Neuronal stem cell (in vitro differentiated cells): ENCODE measurements around the gene PWWP2B.

ENCODE experiments used
- DNase-seq: peaks from one replicate; pipeline ENCODE4 v3.0.0-alpha.2; 2013; ENCODE audit warnings: low spot score
- H2AFZ ChIP-seq: one replicate; pipeline ENCODE4 v1.6.1; 2013; ENCODE audit warnings: mild to moderate bottlenecking, low read length, inconsistent platforms
- H2AK5ac ChIP-seq: 2 replicates; pipeline ENCODE4 v1.6.1; 2013; ENCODE audit warnings: low read depth, mild to moderate bottlenecking, inconsistent platforms, low read length, moderate library complexity, mixed read lengths
- H2BK120ac ChIP-seq: 2 replicates; pipeline ENCODE4 v1.6.1; 2013; ENCODE audit warnings: low read depth, mild to moderate bottlenecking, inconsistent platforms, low read length, moderate library complexity, mixed read lengths
- H2BK12ac ChIP-seq: one replicate; pipeline ENCODE4 v1.6.1; 2013; ENCODE audit warnings: low read length, inconsistent platforms
- H2BK15ac ChIP-seq: 2 replicates; pipeline ENCODE4 v1.6.1; 2013; ENCODE audit warnings: mild to moderate bottlenecking, low read length, inconsistent platforms, mixed read lengths
- H2BK5ac ChIP-seq: one replicate; pipeline ENCODE4 v1.6.1; 2013; ENCODE audit warnings: inconsistent platforms, mild to moderate bottlenecking, low read length, moderate library complexity
- H3K14ac ChIP-seq: one replicate; pipeline ENCODE4 v1.6.1; 2013; ENCODE audit warnings: low read length, inconsistent platforms
- H3K18ac ChIP-seq: 2 replicates; pipeline ENCODE4 v1.6.1; 2013; ENCODE audit warnings: low read length, inconsistent platforms
- H3K23ac ChIP-seq: 2 replicates; pipeline ENCODE4 v1.6.1; 2013; ENCODE audit warnings: low read depth, mild to moderate bottlenecking, mixed read lengths, low read length, inconsistent platforms; ENCODE audit not compliant: poor library complexity
- H3K27ac ChIP-seq: replicated peaks from 3 replicates; pipeline ENCODE4 v1.5.1; 2013; ENCODE audit warnings: low read length, inconsistent platforms
- H3K27me3 ChIP-seq, 3 experiments: 2 replicates each; pipeline ENCODE4 v1.6.1; 2013; ENCODE audit warnings: low read length in 3 of 3, mild to moderate bottlenecking in 2 of 3, inconsistent platforms in 1 of 3, low read depth in 1 of 3, mixed read lengths in 1 of 3, moderate library complexity in 1 of 3; ENCODE audit not compliant: control insufficient read depth in 3 of 3, insufficient read depth in 3 of 3
- H3K36me3 ChIP-seq, 2 donors: replicated peaks in 1 of 2; 2 replicates each; pipeline ENCODE4 v1.6.1; 2013; ENCODE audit warnings: low read length in 2 of 2; ENCODE audit not compliant: control insufficient read depth in 2 of 2, insufficient read depth in 2 of 2
- H3K4ac ChIP-seq: 2 replicates; pipeline ENCODE4 v1.6.1; 2013; ENCODE audit warnings: inconsistent platforms, mild to moderate bottlenecking, low read length, moderate library complexity
- H3K4me1 ChIP-seq, 2 donors: 1 replicate in 1 of 2; 2 replicates in 1 of 2; pipeline ENCODE4 v1.6.1; 2013; ENCODE audit warnings: low read length in 2 of 2, low read depth in 1 of 2; ENCODE audit not compliant: control insufficient read depth in 2 of 2, insufficient read depth in 1 of 2
- H3K4me2 ChIP-seq: one replicate; pipeline ENCODE4 v1.6.1; 2013; ENCODE audit warnings: mild to moderate bottlenecking, low read length, inconsistent platforms; ENCODE audit not compliant: insufficient read depth, poor library complexity, severe bottlenecking
- H3K4me3 ChIP-seq, 2 donors: 2 replicates each; pipeline ENCODE4 v1.5.1; 2013; ENCODE audit warnings: low read length in 2 of 2, mild to moderate bottlenecking in 2 of 2, inconsistent platforms in 1 of 2, moderate library complexity in 1 of 2
- H3K79me1 ChIP-seq: one replicate; pipeline ENCODE4 v1.6.1; 2013; ENCODE audit warnings: low read depth, mild to moderate bottlenecking, inconsistent platforms, low read length, moderate library complexity
- H3K9ac ChIP-seq: one replicate; pipeline ENCODE4 v1.6.1; 2013; ENCODE audit warnings: mild to moderate bottlenecking, low read depth, low read length, inconsistent platforms; ENCODE audit not compliant: poor library complexity
- H3K9me3 ChIP-seq, 2 donors: replicated peaks in 1 of 2; 2 replicates each; pipeline versions ENCODE3 to v1.6.1; 2013; ENCODE audit warnings: low read length in 2 of 2, mild to moderate bottlenecking in 2 of 2, inconsistent platforms in 1 of 2, low read depth in 1 of 2, mixed read lengths in 1 of 2, moderate library complexity in 1 of 2; ENCODE audit not compliant: control insufficient read depth in 2 of 2, insufficient read depth in 1 of 2
- H4K8ac ChIP-seq: one replicate; pipeline ENCODE4 v1.6.1; 2013; ENCODE audit warnings: low read depth, mild to moderate bottlenecking, inconsistent platforms, low read length, moderate library complexity
- H4K91ac ChIP-seq: one replicate; pipeline ENCODE4 v1.6.1; 2013; ENCODE audit warnings: low read length, low read depth, mild to moderate bottlenecking, inconsistent platforms; ENCODE audit not compliant: poor library complexity
- WGBS, 2 donors: extraction: QIAGEN DNeasy Blood & Tissue Kit; methylation state at CpG; one replicate each; pipeline ENCODE4 v1.1.7; 2013; ENCODE audit warnings: missing lambda C conversion rate in 2 of 2, mixed read lengths in 1 of 2; ENCODE audit not compliant: insufficient read length in 2 of 2, insufficient replicate concordance in 1 of 2; ENCODE audit errors: extremely low coverage in 2 of 2; 5-methylcytosine and 5-hydroxymethylcytosine counted together

PWWP2B gene

GRCh38 chr10:132400041-132400546 lies 3.1 kb downstream of the PWWP2B start:
- DNase-seq, result no peak
- H3K4ac ChIP-seq, result peak overlapping the region; percentile 66
- no peak overlapping the region for H2AFZ ChIP-seq
- no peaks in the 10 kb centered on the region for H3K9me3 ChIP-seq
- no peak overlapping the region for H2BK120ac ChIP-seq
- peak overlapping the region; percentile 83 for H3K18ac ChIP-seq
- no peak overlapping the region for H2BK12ac ChIP-seq
- peak overlapping the region; percentile 75 for H2BK5ac ChIP-seq
- no peak overlapping the region for H4K8ac ChIP-seq
- H3K4me2 ChIP-seq, result no peak overlapping the region
- H3K79me1 ChIP-seq, result peaks cover 1% of the 10 kb centered on the region
- no peak overlapping the region for H3K27ac ChIP-seq
- no peak overlapping the region for H4K91ac ChIP-seq
- H3K4me3 ChIP-seq, result no peak overlapping the region
- no peaks in the 10 kb centered on the region for H3K36me3 ChIP-seq
- H3K27me3 ChIP-seq, result peaks cover 0 to 19% (median 0%) of the 10 kb centered on the region in 3 experiments
- WGBS, 2 donors, result no CpG with 5 or more reads among the region's 9 CpGs
- no peak overlapping the region for H3K23ac ChIP-seq
- H3K4me1 ChIP-seq, result peaks cover 8 to 11% of the 10 kb centered on the region in 2 donors
- H3K14ac ChIP-seq, result no peak overlapping the region
- H2BK15ac ChIP-seq, result peak overlapping the region; percentile 45
- peak overlapping the region; percentile 63 for H2AK5ac ChIP-seq
- H3K9ac ChIP-seq, result peak overlapping the region; percentile 60

GRCh38 chr10:132400547-132401151 lies 3.6 kb downstream of the PWWP2B start:
- Histone ChIP-seq H3K4me2 (no peak overlapping the region), H3K4me3 (no peak overlapping the region), H2BK15ac (peak overlapping the region; percentile 67), H3K9me3 (no peaks in the 10 kb centered on the region), H3K79me1 (peaks cover 1% of the 10 kb centered on the region), H4K8ac (no peak overlapping the region), H2BK120ac (no peak overlapping the region), H2BK5ac (peak overlapping the region; percentile 75), H4K91ac (peak overlapping the region; percentile 47), H2AK5ac (peak overlapping the region; percentile 63), H2AFZ (no peak overlapping the region), H3K27me3 (peaks cover 0 to 14% (median 0%) of the 10 kb centered on the region in 3 experiments), H3K14ac (peak overlapping the region; percentile 56), H2BK12ac (no peak overlapping the region), H3K9ac (peak overlapping the region; percentile 60), H3K23ac (no peak overlapping the region), H3K27ac (no peak overlapping the region), H3K4ac (peak overlapping the region; percentile 66), H3K4me1 (peaks cover 8 to 9% of the 10 kb centered on the region in 2 donors), H3K36me3 (peaks cover 0 to 4% of the 10 kb centered on the region in 2 donors), H3K18ac (peak overlapping the region; percentile 83)
- no peak for DNase-seq
- WGBS, 2 donors, result no CpG with 5 or more reads among the region's 17 CpGs

DNA sequence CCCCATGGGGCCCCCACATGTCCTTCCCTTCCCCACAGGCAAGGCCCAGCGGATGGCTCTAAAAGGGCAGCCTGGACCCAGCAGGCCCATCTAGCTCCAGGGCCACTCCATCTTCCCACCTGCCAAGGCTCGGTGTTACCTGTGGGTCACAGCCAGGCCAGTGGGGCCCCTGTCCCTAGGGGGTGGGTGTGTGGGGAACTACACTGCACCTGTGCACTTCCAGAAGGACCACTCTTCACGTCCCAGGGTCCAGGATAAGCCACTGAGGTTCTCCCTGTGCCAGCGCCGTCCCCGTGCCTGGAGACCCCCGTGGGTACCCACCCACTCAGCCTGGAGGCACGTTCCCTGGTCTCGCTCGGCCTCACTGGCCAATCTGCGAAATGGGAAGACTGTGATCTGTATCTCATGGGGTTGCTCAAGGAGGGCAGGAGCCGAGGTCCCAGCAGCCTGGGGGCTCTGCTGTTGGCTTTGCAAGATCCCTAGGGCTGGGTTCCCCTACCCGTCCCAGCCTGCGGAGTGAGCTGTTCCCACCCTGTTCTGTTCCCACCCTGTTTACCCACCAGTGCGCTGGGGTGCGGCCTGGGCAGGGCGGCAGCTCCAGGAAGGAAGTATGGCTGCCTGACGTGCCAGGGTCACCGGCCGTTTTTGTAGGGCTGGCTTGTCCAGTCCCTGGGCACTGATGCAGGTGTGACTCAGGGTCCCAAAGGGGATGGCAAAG lies 4.6 kb downstream of the PWWP2B start:
- Histone ChIP-seq H3K4me3 (no peak overlapping the region), H3K27ac (no peak overlapping the region), H2BK120ac (no peak overlapping the region), H3K27me3 (peaks cover 0 to 12% (median 0%) of the 10 kb centered on the region in 3 experiments), H3K23ac (no peak overlapping the region), H4K8ac (no peak overlapping the region), H2AFZ (no peak overlapping the region), H3K14ac (no peak overlapping the region), H3K4me1 (peaks cover 5 to 8% of the 10 kb centered on the region in 2 donors), H4K91ac (no peak overlapping the region), H3K36me3 (peaks cover 0 to 13% of the 10 kb centered on the region in 2 donors), H3K18ac (peak overlapping the region; percentile 19), H2BK5ac (no peak overlapping the region), H3K9me3 (no peaks in the 10 kb centered on the region), H3K4ac (no peak overlapping the region), H3K79me1 (peaks cover 1% of the 10 kb centered on the region), H2AK5ac (peak overlapping the region; percentile 81), H2BK12ac (no peak overlapping the region), H3K4me2 (no peak overlapping the region), H3K9ac (no peak overlapping the region), H2BK15ac (peak overlapping the region; percentile 35)
- no CpG with 5 or more reads among the region's 20 CpGs for WGBS, 2 donors
- DNase-seq, result no peak

DNA sequence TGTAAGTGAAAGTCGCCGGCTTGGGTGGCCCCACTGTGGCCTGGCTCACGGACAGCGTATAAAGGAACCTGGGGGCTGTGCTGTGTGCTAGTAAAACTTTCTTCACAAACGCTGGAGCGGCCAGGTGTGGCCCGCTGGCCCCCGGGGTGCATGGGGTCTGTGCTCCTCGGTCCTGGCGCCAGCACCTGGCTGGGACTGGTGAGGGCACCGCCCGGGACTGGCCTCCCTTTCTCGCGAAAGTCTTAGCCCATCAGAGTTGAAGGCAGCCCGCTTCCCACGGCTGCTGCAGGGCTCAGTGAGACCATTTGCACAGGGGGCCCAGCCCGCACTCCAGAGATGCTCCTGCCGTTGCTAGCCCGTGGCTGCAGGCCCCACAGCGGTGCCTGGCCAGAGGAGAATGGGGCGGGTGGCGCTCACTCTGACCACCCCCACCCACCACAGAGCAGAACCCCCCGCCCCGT lies 5.8 kb downstream of the PWWP2B start:
- no CpG with 5 or more reads among the region's 24 CpGs for WGBS, 2 donors
- Histone ChIP-seq H3K9ac (no peak overlapping the region), H3K4me3 (no peak overlapping the region), H3K9me3 (no peaks in the 10 kb centered on the region), H3K14ac (no peak overlapping the region), H2AFZ (no peak overlapping the region), H3K27me3 (peaks cover 0 to 8% (median 0%) of the 10 kb centered on the region in 3 experiments), H3K4me1 (peaks cover 3 to 6% of the 10 kb centered on the region in 2 donors), H3K36me3 (peaks cover 0 to 20% of the 10 kb centered on the region in 2 donors), H2BK120ac (no peak overlapping the region), H3K18ac (no peak overlapping the region), H2BK5ac (peak overlapping the region; percentile 91), H3K4me2 (no peak overlapping the region), H2BK12ac (no peak overlapping the region), H4K8ac (no peak overlapping the region), H2BK15ac (peak overlapping the region; percentile 32), H4K91ac (no peak overlapping the region), H3K23ac (peak overlapping the region; percentile 57), H3K79me1 (peaks cover 1% of the 10 kb centered on the region), H3K4ac (no peak overlapping the region), H2AK5ac (peak overlapping the region; percentile 50), H3K27ac (no peak overlapping the region)
- DNase-seq, result no peak
